ENCODE data around the gene AOX1. TPM values are rescaled to one million over a fixed set of nuclear protein-coding genes. Genes with fewer than 3 reads are reported as not detected.
A peak's percentile ranks its signal among the peaks of the same experiment; 100 is the strongest.
"Not testable (repeated sequence)": the region's sequence is repeated elsewhere in the genome, so short reads cannot be mapped to it uniquely, and the experiment has no call there.

The AOX1 gene
- total and polyA plus RNA-seq, 3 experiments from 2014 or later: 0.54 TPM; not detected in 2

GRCh38 chr2:200705305-200706041 is 119.7 kb downstream of the AOX1 start:
- ChIA-PET CTCF (no interaction called here), POLR2A (no interaction called here)
- no peak overlapping the region for H3K4me3 ChIP-seq (ENCODE audit: low read length)
- H3K27ac ChIP-seq (ENCODE audit: low read depth, low read length): no peak overlapping the region
- H3K36me3 ChIP-seq (ENCODE audit: insufficient read depth, low read length): no peaks in the 10 kb centered on the region
- Mint-ChIP-seq H3K4me3 (no peak overlapping the region), H3K36me3 (no peaks in the 10 kb centered on the region), H3K9me3 (no peaks in the 10 kb centered on the region), H3K4me1 (peaks cover 6 to 9% (median 8%) of the 10 kb centered on the region in 3 donors), H3K27me3 (peaks cover 8 to 28% of the 10 kb centered on the region in 2 donors), H3K27ac (peak overlapping the region in 2 of 8 donors; percentile 21 to 39)
- DNase-seq: no peak
- H3K4me1 ChIP-seq (ENCODE audit: insufficient read depth, low read length): no peaks in the 10 kb centered on the region
- no peaks in the 10 kb centered on the region for H3K27me3 ChIP-seq (ENCODE audit: insufficient read depth, low read length, poor library complexity, severe bottlenecking)
- H3K9me3 ChIP-seq (ENCODE audit: low read length): no peaks in the 10 kb centered on the region

GRCh38 chr2:200708943-200709342 is 123.1 kb downstream of the AOX1 start:
- H3K4me1 ChIP-seq (ENCODE audit: insufficient read depth, low read length): peaks cover 7% of the 10 kb centered on the region
- no peak for DNase-seq
- H3K27me3 ChIP-seq (ENCODE audit: insufficient read depth, low read length, poor library complexity, severe bottlenecking): no peaks in the 10 kb centered on the region
- Mint-ChIP-seq H3K27ac (no peak overlapping the region), H3K4me1 (peaks cover 12 to 13% (median 13%) of the 10 kb centered on the region in 3 donors), H3K4me3 (no peak overlapping the region), H3K27me3 (peaks cover 7 to 15% of the 10 kb centered on the region in 2 donors), H3K36me3 (no peaks in the 10 kb centered on the region), H3K9me3 (no peaks in the 10 kb centered on the region)
- H3K27ac ChIP-seq (ENCODE audit: low read depth, low read length): no peak overlapping the region
- ChIA-PET CTCF (no interaction called here), POLR2A (no interaction called here)
- no peak overlapping the region for H3K4me3 ChIP-seq (ENCODE audit: low read length)
- H3K36me3 ChIP-seq (ENCODE audit: insufficient read depth, low read length): no peaks in the 10 kb centered on the region
- no peaks in the 10 kb centered on the region for H3K9me3 ChIP-seq (ENCODE audit: low read length)

GRCh38 chr2:200713003-200713703 is 127.3 kb downstream of the AOX1 start:
- Mint-ChIP-seq H3K36me3 (no peaks in the 10 kb centered on the region), H3K4me3 (peak overlapping the region; percentile 53 to 84 (median 77)), H3K27ac (peak overlapping the region; percentile 96 to 100 (median 98)), H3K9me3 (no peaks in the 10 kb centered on the region), H3K4me1 (peaks cover 12 to 15% (median 13%) of the 10 kb centered on the region in 3 donors), H3K27me3 (peaks cover 2 to 18% of the 10 kb centered on the region in 2 donors)
- Histone ChIP-seq H3K9me3 (ENCODE audit: low read length) (no peaks in the 10 kb centered on the region), H3K27me3 (ENCODE audit: insufficient read depth, low read length, poor library complexity, severe bottlenecking) (no peaks in the 10 kb centered on the region), H3K4me1 (ENCODE audit: insufficient read depth, low read length) (peaks cover 7% of the 10 kb centered on the region), H3K4me3 (ENCODE audit: low read length) (peak overlapping the region; percentile 14), H3K36me3 (ENCODE audit: insufficient read depth, low read length) (no peaks in the 10 kb centered on the region), H3K27ac (ENCODE audit: low read depth, low read length) (peak overlapping the region; percentile 65)
- ChIA-PET POLR2A (interaction anchor here (0.6 to 2.0 kb wide), 15 partner anchors 97 to 547 kb away, joined by 3 to 26 read pairs (median 4); partner anchors contain the start of genes BZW1, CASP10, CFLAR and CLK1), CTCF (interaction anchor here (0.5 to 2.8 kb wide), 23 partner anchors 9 to 685 kb away, joined by 3 to 19 read pairs (median 3); partner anchors contain the start of genes CLK1, NIF3L1 and PPIL3)
- DNase-seq: peak; percentile 88 to 96 (median 94)

- peak overlapping the region; percentile 14 for H3K4me3 ChIP-seq (ENCODE audit: low read length)
- no peaks in the 10 kb centered on the region for H3K9me3 Mint-ChIP-seq
- peaks cover 12 to 15% (median 13%) of the 10 kb centered on the region in 3 donors for H3K4me1 Mint-ChIP-seq
- ChIA-PET POLR2A (interaction anchor here (1.0 to 2.0 kb wide), 7 partner anchors 97 to 469 kb away, joined by 3 to 26 read pairs (median 4); partner anchors contain the start of genes BZW1, CASP10, CLK1 and NIF3L1), CTCF (interaction anchor here (0.7 to 2.8 kb wide), 20 partner anchors 8 to 684 kb away, joined by 3 to 19 read pairs (median 3); partner anchors contain the start of gene CLK1)
- H3K27me3 ChIP-seq (ENCODE audit: insufficient read depth, low read length, poor library complexity, severe bottlenecking): no peaks in the 10 kb centered on the region
- H3K36me3 ChIP-seq (ENCODE audit: insufficient read depth, low read length): no peaks in the 10 kb centered on the region
- H3K27ac Mint-ChIP-seq: peak overlapping the region; percentile 96 to 100 (median 98)
- peaks cover 2 to 20% of the 10 kb centered on the region in 2 donors for H3K27me3 Mint-ChIP-seq
- DNase-seq: no peak
- H3K4me1 ChIP-seq (ENCODE audit: insufficient read depth, low read length): peaks cover 7% of the 10 kb centered on the region
- peak overlapping the region; percentile 65 for H3K27ac ChIP-seq (ENCODE audit: low read depth, low read length)
- peak overlapping the region in 5 of 7 donors; percentile 7 to 82 (median 74) for H3K4me3 Mint-ChIP-seq
- no peaks in the 10 kb centered on the region for H3K36me3 Mint-ChIP-seq
- no peaks in the 10 kb centered on the region for H3K9me3 ChIP-seq (ENCODE audit: low read length)
These were observed 127.9 kb downstream of the AOX1 start for GRCh38 chr2:200713704-200714064.

GRCh38 chr2:200715014-200715413 is 129.2 kb downstream of the AOX1 start:
- H3K27ac ChIP-seq (ENCODE audit: low read depth, low read length); H3K27me3 ChIP-seq (ENCODE audit: insufficient read depth, low read length, poor library complexity, severe bottlenecking); H3K4me3 ChIP-seq (ENCODE audit: low read length); H3K36me3 Mint-ChIP-seq; H3K9me3 Mint-ChIP-seq; DNase-seq; H3K4me1 ChIP-seq (ENCODE audit: insufficient read depth, low read length); H3K36me3 ChIP-seq (ENCODE audit: insufficient read depth, low read length); POLR2A ChIA-PET; H3K27ac Mint-ChIP-seq; H3K9me3 ChIP-seq (ENCODE audit: low read length); H3K4me3 Mint-ChIP-seq: not testable (repeated sequence)
- Mint-ChIP-seq H3K4me1 (peaks cover 12 to 15% (median 13%) of the 10 kb centered on the region in 3 donors), H3K27me3 (peaks cover 2 to 16% of the 10 kb centered on the region in 2 donors)
- CTCF ChIA-PET: interaction anchor here (1.2 kb wide), 1 partner anchor 20 kb away, joined by 3 read pairs; no protein-coding TSS in a partner anchor

- Mint-ChIP-seq H3K9me3 (no peaks in the 10 kb centered on the region), H3K27me3 (peaks cover 6 to 16% of the 10 kb centered on the region in 2 donors), H3K4me1 (peaks cover 12 to 15% (median 13%) of the 10 kb centered on the region in 3 donors), H3K4me3 (no peak overlapping the region), H3K27ac (no peak overlapping the region), H3K36me3 (no peaks in the 10 kb centered on the region)
- Histone ChIP-seq H3K9me3 (ENCODE audit: low read length) (no peaks in the 10 kb centered on the region), H3K4me1 (ENCODE audit: insufficient read depth, low read length) (peaks cover 7% of the 10 kb centered on the region), H3K27me3 (ENCODE audit: insufficient read depth, low read length, poor library complexity, severe bottlenecking) (no peaks in the 10 kb centered on the region), H3K4me3 (ENCODE audit: low read length) (no peak overlapping the region), H3K36me3 (ENCODE audit: insufficient read depth, low read length) (no peaks in the 10 kb centered on the region), H3K27ac (ENCODE audit: low read depth, low read length) (no peak overlapping the region)
- CTCF ChIA-PET: no interaction called here
- no peak for DNase-seq
- POLR2A ChIA-PET: no interaction called here
These were observed 130.6 kb downstream of the AOX1 start for GRCh38 chr2:200716386-200716785.

Data from CD8-positive, alpha-beta memory T cell (primary cell).